Hepatocyte (in vitro differentiated cells): ENCODE results near the gene CALHM1.

Experiments used
- CTCF ChIP-seq: fragments of 200-600 bp; sonication (generic); IDR thresholded peaks from 2 replicates; pipeline ENCODE4 v1.5.1; 2016; ENCODE audit warnings: antibody characterized with exemption, mild to moderate bottlenecking; ENCODE audit not compliant: poor library complexity
- EZH2phosphoT487 ChIP-seq: fragments of 200-600 bp; sonication (generic); IDR thresholded peaks from one replicate; pipeline ENCODE4 v1.6.1; 2018; ENCODE audit warnings: antibody characterized with exemption, mild to moderate bottlenecking, low read depth, moderate library complexity; ENCODE audit not compliant: unreplicated experiment, severe bottlenecking

DNA sequence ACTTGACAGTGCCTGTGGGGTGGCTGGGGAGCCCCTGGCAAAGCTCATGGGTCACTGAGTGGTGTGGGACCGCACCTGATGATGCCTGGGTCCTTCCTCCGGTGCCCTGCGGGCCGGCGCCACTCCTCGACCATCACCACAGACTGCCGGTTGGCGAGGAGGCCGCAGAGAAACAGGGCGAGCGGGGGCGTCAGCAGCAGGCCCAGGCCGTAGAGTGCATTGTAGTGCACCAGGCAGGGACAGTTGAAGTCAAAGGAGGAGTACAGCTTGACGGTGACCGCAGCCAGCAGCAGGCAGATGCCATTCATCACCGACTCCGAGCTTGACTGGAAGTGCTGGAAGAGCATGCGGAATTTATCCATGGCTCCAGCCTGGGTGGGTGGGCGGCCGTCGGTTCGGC is 20.0 kb upstream of the CALHM1 start:
- no peak for TF ChIP-seq CTCF
- no peak for TF ChIP-seq EZH2phosphoT487
